H1 (cell line): ENCODE results near the gene DDX50. TPM values are rescaled to one million over a fixed set of nuclear protein-coding genes. Genes with fewer than 3 reads are reported as not detected.

Experiments used
- CBX5 ChIP-seq: fragments of 300-800, 300-1000 bp; sonication (generic); IDR thresholded peaks from 2 replicates; pipeline ENCODE4 v1.7.1; 2016; ENCODE audit warnings: antibody characterized with exemption, low read length, low read depth
- CEBPB ChIP-seq: IDR thresholded peaks from 2 replicates; pipeline ENCODE4 v1.6.1; 2012; ENCODE audit warnings: low read depth, low read length
- CHD1 ChIP-seq: IDR thresholded peaks from 2 replicates; pipeline ENCODE4 v1.6.1; 2012; ENCODE audit warnings: low read depth, low read length, improper control_type of control experiment
- CHD7 ChIP-seq: fragments of 300-600 bp; sonication (generic); IDR thresholded peaks from 2 replicates; pipeline ENCODE4 v1.7.1; 2012; ENCODE audit warnings: low read length, moderate library complexity, mild to moderate bottlenecking, inconsistent platforms; ENCODE audit not compliant: insufficient replicate concordance
- EGR1 ChIP-seq: IDR thresholded peaks from 2 replicates; pipeline ENCODE4 v1.6.1; 2011; ENCODE audit warnings: low read depth, low read length, borderline replicate concordance
- EP300 ChIP-seq, 2 experiments: IDR thresholded peaks; 1 replicate in 1 of 2; 2 replicates in 1 of 2; pipeline ENCODE4 v1.6.1; 2011 to 2012; ENCODE audit warnings: low read depth in 2 of 2, low read length in 2 of 2, mild to moderate bottlenecking in 2 of 2, borderline replicate concordance in 1 of 2, inconsistent platforms in 1 of 2, moderate library complexity in 1 of 2
- HDAC6 ChIP-seq: IDR thresholded peaks from one replicate; pipeline ENCODE4 v1.7.1; 2012; ENCODE audit warnings: low read depth, mild to moderate bottlenecking, inconsistent platforms, low read length, moderate library complexity
- MAX ChIP-seq: IDR thresholded peaks from 2 replicates; pipeline ENCODE4 v1.6.1; 2012; ENCODE audit warnings: inconsistent platforms
- RBBP5 ChIP-seq: IDR thresholded peaks from 2 replicates; pipeline ENCODE4 v1.7.1; 2012; ENCODE audit warnings: low read depth, mild to moderate bottlenecking, inconsistent platforms, low read length, moderate library complexity, borderline replicate concordance
- TBP ChIP-seq: IDR thresholded peaks from 2 replicates; pipeline ENCODE4 v1.6.1; 2011; ENCODE audit warnings: low read depth, low read length, improper control_type of control experiment
- polyA plus RNA-seq, 7 experiments: library from polyadenylated mRNA; depleted of rRNA in 3 of 7; stranded (reverse) in 5 of 7; unstranded in 2 of 7; fragments of >200 nt in 5 of 7; fragments of 200-250 nt in 2 of 7; gene quantifications; 1 replicate in 5 of 7; 2 replicates in 1 of 7; 4 replicates in 1 of 7; pipeline versions ENCODE4 v1.2.1 to v1.2.3, GENCODE V29; 2011 to 2013; ENCODE audit warnings: missing spikeins in 2 of 7, mixed read lengths in 2 of 7
- total RNA-seq: library from RNA; stranded (reverse); fragmentation: NEBNext Ultra II Directional; extraction: Animal tissue kit (Norgen Biotek cat#: 25700); gene quantifications from 2 replicates; pipeline ENCODE4 v1.2.1, GENCODE V29; 2021

DDX50 gene
- total and polyA plus RNA-seq, 2 of the 8 experiments (the other 6 are each of a cell fraction or from before 2014, with no cell fraction given): 20.0 to 36.5 TPM

- TF ChIP-seq CHD7 (no peak), RBBP5 (0 out of 2 replicates have a peak, but pooled peaks have one; percentile 58), EGR1 (no peak; the same call in 1 of the 2 replicates), CEBPB (no peak), EP300 (IDR thresholded peaks at IDR 0.05; ENCODE audit: borderline replicate concordance in 1 of 2, low read depth in 2 of 2, low read length in 2 of 2) (no peak), HDAC6 (no peak), CBX5 (no peak), TBP (peak; percentile 56; the same call in 1 of the 2 replicates), MAX (peak; percentile 86), CHD1 (no peak)
Observed at GRCh38 chr10:68955832-68956532, 54.9 kb downstream of the DDX50 start, which contains the start of gene DDX21 (continued).
